Measurements from ENCODE around the gene KCNA5.

Gene KCNA5

GRCh38 chr12:5043589-5044419, at the start of gene KCNA5:
KCNA5 (plus strand) TSS chr12:5043879; CDS start chr12:5044148, 269 bp downstream.
- no peak for DNase-seq (ENCODE audit: low spot score)
- FAIRE-seq: no peak

GRCh38 chr12:4994622-4995021, 49.1 kb upstream of the KCNA5 start:
- FAIRE-seq: no peak
- DNase-seq (ENCODE audit: low spot score): no peak

GRCh38 chr12:4996714-4997113, 47.0 kb upstream of the KCNA5 start:
- no peak for DNase-seq (ENCODE audit: low spot score)
- FAIRE-seq: no peak

- peak; percentile 52 for FAIRE-seq
- peak; percentile 73 for DNase-seq (ENCODE audit: low spot score)
Measured at GRCh38 chr12:4997939-4998338, 45.7 kb upstream of the KCNA5 start.

- FAIRE-seq: no peak
- no peak for DNase-seq (ENCODE audit: low spot score)
Measured at GRCh38 chr12:5000204-5000603, 43.5 kb upstream of the KCNA5 start.

- FAIRE-seq: no peak
- DNase-seq (ENCODE audit: low spot score): no peak
Measured at GRCh38 chr12:5000658-5001385, 42.9 kb upstream of the KCNA5 start.

GRCh38 chr12:5003025-5003666, 40.5 kb upstream of the KCNA5 start:
- FAIRE-seq (no peak), DNase-seq (ENCODE audit: low spot score) (peak; percentile 29)

- FAIRE-seq (no peak), DNase-seq (ENCODE audit: low spot score) (no peak)
Measured at GRCh38 chr12:5008661-5009060, 35.0 kb upstream of the KCNA5 start.

GRCh38 chr12:5010151-5010550, 33.5 kb upstream of the KCNA5 start:
- FAIRE-seq (no peak), DNase-seq (ENCODE audit: low spot score) (no peak)

GRCh38 chr12:5012337-5012736, 31.3 kb upstream of the KCNA5 start:
- FAIRE-seq (no peak), DNase-seq (ENCODE audit: low spot score) (no peak)

GRCh38 chr12:5013266-5013730, 30.4 kb upstream of the KCNA5 start:
- FAIRE-seq (no peak), DNase-seq (ENCODE audit: low spot score) (no peak)

- DNase-seq (ENCODE audit: low spot score) (no peak), FAIRE-seq (no peak)
Measured at GRCh38 chr12:5014269-5014668, 29.4 kb upstream of the KCNA5 start.

GRCh38 chr12:5015711-5016492, 27.8 kb upstream of the KCNA5 start:
- FAIRE-seq (no peak), DNase-seq (ENCODE audit: low spot score) (no peak)

GRCh38 chr12:5016526-5016925, 27.2 kb upstream of the KCNA5 start:
- no peak for FAIRE-seq
- DNase-seq (ENCODE audit: low spot score): no peak

GRCh38 chr12:5017638-5018348, 25.9 kb upstream of the KCNA5 start:
- DNase-seq (ENCODE audit: low spot score) (no peak), FAIRE-seq (no peak)

GRCh38 chr12:5018677-5019076, 25.0 kb upstream of the KCNA5 start:
- FAIRE-seq: no peak
- DNase-seq (ENCODE audit: low spot score): no peak

- no peak for DNase-seq (ENCODE audit: low spot score)
- FAIRE-seq: no peak
Measured at GRCh38 chr12:5022025-5022424, 21.7 kb upstream of the KCNA5 start.

GRCh38 chr12:5022465-5023061, 21.1 kb upstream of the KCNA5 start:
- FAIRE-seq (no peak), DNase-seq (ENCODE audit: low spot score) (peak; percentile 18)

- FAIRE-seq (no peak), DNase-seq (ENCODE audit: low spot score) (no peak)
Measured at GRCh38 chr12:5023842-5024241, 19.8 kb upstream of the KCNA5 start.

- FAIRE-seq (no peak), DNase-seq (ENCODE audit: low spot score) (peak; percentile 45)
Measured at GRCh38 chr12:5026342-5026938, 17.2 kb upstream of the KCNA5 start.

Data from RCC 7860 (cell line).